OCI-LY1 (cell line): Measurements from ENCODE around the gene KIF16B.

Source experiments
- H2AFZ ChIP-seq: fragments of 200-600 bp; sonication (generic), shearing (Covaris generic); 2 replicates; pipeline ENCODE4 v1.6.0; 2014; ENCODE audit warnings: antibody characterized with exemption, mild to moderate bottlenecking, low read length
- H3F3A ChIP-seq: fragments of 200-600 bp; sonication (generic), shearing (Covaris generic); 2 replicates; pipeline ENCODE4 v1.6.0; 2014; ENCODE audit warnings: mild to moderate bottlenecking, antibody characterized with exemption, low read length, moderate library complexity; ENCODE audit not compliant: insufficient read depth
- H3K27ac ChIP-seq: fragments of 200-600 bp; sonication (generic); 2 replicates; pipeline ENCODE4 v1.5.1; 2014; ENCODE audit warnings: low read length, mixed run types, mild to moderate bottlenecking, low read depth; ENCODE audit not compliant: poor library complexity, severe bottlenecking
- H3K27me3 ChIP-seq: fragments of 200-600 bp; sonication (generic); 2 replicates; pipeline ENCODE4 v1.6.0; 2014; ENCODE audit warnings: antibody characterized with exemption, mild to moderate bottlenecking, low read length, moderate library complexity; ENCODE audit not compliant: insufficient read depth
- H3K36me3 ChIP-seq: fragments of 200-600 bp; sonication (generic); 2 replicates; pipeline ENCODE4 v1.6.1; 2014; ENCODE audit warnings: mild to moderate bottlenecking, antibody characterized with exemption, low read length, moderate library complexity, mixed read lengths; ENCODE audit not compliant: insufficient read depth
- H3K4me1 ChIP-seq: fragments of 200-600 bp; sonication (generic); 2 replicates; pipeline ENCODE4 v1.5.1; 2014; ENCODE audit warnings: mild to moderate bottlenecking, low read length, moderate library complexity; ENCODE audit not compliant: insufficient read depth, severe bottlenecking
- H3K4me2 ChIP-seq: fragments of 200-600 bp; sonication (generic), shearing (Covaris generic); 2 replicates; pipeline ENCODE4 v1.6.1; 2014; ENCODE audit warnings: low read length
- H3K4me3 ChIP-seq: fragments of 200-600 bp; sonication (generic); 2 replicates; pipeline ENCODE4 v1.5.1; 2014; ENCODE audit warnings: low read length, low read depth, mild to moderate bottlenecking, mixed read lengths; ENCODE audit not compliant: poor library complexity, severe bottlenecking
- H3K79me2 ChIP-seq: fragments of 200-600 bp; shearing (Covaris generic); 2 replicates; pipeline ENCODE4 v1.6.1; 2016; ENCODE audit warnings: mixed run types, low read length, mixed read lengths; ENCODE audit not compliant: insufficient read depth
- H3K9ac ChIP-seq: fragments of 200-600 bp; sonication (generic), shearing (Covaris generic); 2 replicates; pipeline ENCODE4 v1.6.1; 2014; ENCODE audit warnings: mild to moderate bottlenecking, low read length, mixed read lengths
- H3K9me2 ChIP-seq: fragments of 200-600 bp; sonication (generic), shearing (Covaris generic); 2 replicates; pipeline ENCODE4 v1.6.1; 2014; ENCODE audit warnings: low read depth, mild to moderate bottlenecking, low read length, mixed read lengths
- H3K9me3 ChIP-seq: fragments of 200-600 bp; shearing (Covaris generic); 2 replicates; pipeline ENCODE4 v1.6.1; 2014; ENCODE audit warnings: low read length, mixed read lengths
- H4K20me1 ChIP-seq: fragments of 200-600 bp; sonication (generic), shearing (Covaris generic); 2 replicates; pipeline ENCODE4 v1.6.0; 2016; ENCODE audit warnings: mild to moderate bottlenecking, low read length; ENCODE audit not compliant: insufficient read depth
- EZH2 ChIP-seq: fragments of 200-600 bp; sonication (generic), shearing (Covaris generic); IDR thresholded peaks from 2 replicates; pipeline ENCODE4 v1.8.0; 2017; ENCODE audit warnings: borderline replicate concordance, mixed run types, mild to moderate bottlenecking, antibody characterized with exemption, low read length, moderate library complexity, mixed read lengths
- TF ChIP-seq, protein P1 (sequence below): fragments of 200-600 bp; sonication (generic), shearing (Covaris generic); IDR thresholded peaks from 2 replicates; pipeline ENCODE4 v1.5.1; 2017; ENCODE audit warnings: mild to moderate bottlenecking, antibody characterized with exemption, low read length, moderate library complexity, mixed read lengths

The KIF16B gene

GRCh38 chr20:16485401-16485800 lies 87.8 kb downstream of the KIF16B start:
- H3K27ac ChIP-seq = no peak overlapping the region
- no peaks in the 10 kb centered on the region for H4K20me1 ChIP-seq
- H3K9ac ChIP-seq = no peak overlapping the region
- no peaks in the 10 kb centered on the region for H3K4me1 ChIP-seq
- TF ChIP-seq, protein P1, sequence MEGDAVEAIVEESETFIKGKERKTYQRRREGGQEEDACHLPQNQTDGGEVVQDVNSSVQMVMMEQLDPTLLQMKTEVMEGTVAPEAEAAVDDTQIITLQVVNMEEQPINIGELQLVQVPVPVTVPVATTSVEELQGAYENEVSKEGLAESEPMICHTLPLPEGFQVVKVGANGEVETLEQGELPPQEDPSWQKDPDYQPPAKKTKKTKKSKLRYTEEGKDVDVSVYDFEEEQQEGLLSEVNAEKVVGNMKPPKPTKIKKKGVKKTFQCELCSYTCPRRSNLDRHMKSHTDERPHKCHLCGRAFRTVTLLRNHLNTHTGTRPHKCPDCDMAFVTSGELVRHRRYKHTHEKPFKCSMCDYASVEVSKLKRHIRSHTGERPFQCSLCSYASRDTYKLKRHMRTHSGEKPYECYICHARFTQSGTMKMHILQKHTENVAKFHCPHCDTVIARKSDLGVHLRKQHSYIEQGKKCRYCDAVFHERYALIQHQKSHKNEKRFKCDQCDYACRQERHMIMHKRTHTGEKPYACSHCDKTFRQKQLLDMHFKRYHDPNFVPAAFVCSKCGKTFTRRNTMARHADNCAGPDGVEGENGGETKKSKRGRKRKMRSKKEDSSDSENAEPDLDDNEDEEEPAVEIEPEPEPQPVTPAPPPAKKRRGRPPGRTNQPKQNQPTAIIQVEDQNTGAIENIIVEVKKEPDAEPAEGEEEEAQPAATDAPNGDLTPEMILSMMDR = no peak
- TF ChIP-seq EZH2 = no peak
- no peaks in the 10 kb centered on the region for H3F3A ChIP-seq
- no peak overlapping the region for H3K4me2 ChIP-seq
- H3K4me3 ChIP-seq = no peak overlapping the region
- no peaks in the 10 kb centered on the region for H3K9me2 ChIP-seq
- H3K36me3 ChIP-seq = no peaks in the 10 kb centered on the region
- H3K9me3 ChIP-seq = no peaks in the 10 kb centered on the region
- no peaks in the 10 kb centered on the region for H3K27me3 ChIP-seq
- H2AFZ ChIP-seq = no peak overlapping the region
- H3K79me2 ChIP-seq = no peaks in the 10 kb centered on the region

- Histone ChIP-seq H3K27me3 (no peaks in the 10 kb centered on the region), H3K36me3 (no peaks in the 10 kb centered on the region), H3K9ac (no peak overlapping the region), H3K4me1 (peaks cover 5% of the 10 kb centered on the region), H3K9me2 (no peaks in the 10 kb centered on the region), H3K4me2 (no peak overlapping the region), H3K27ac (no peak overlapping the region), H2AFZ (no peak overlapping the region), H3F3A (no peaks in the 10 kb centered on the region), H4K20me1 (no peaks in the 10 kb centered on the region), H3K4me3 (no peak overlapping the region), H3K9me3 (no peaks in the 10 kb centered on the region), H3K79me2 (no peaks in the 10 kb centered on the region)
- TF ChIP-seq, protein P1 = no peak
- no peak for TF ChIP-seq EZH2
These were observed 90.2 kb downstream of the KIF16B start for GRCh38 chr20:16483024-16483423.

DNA sequence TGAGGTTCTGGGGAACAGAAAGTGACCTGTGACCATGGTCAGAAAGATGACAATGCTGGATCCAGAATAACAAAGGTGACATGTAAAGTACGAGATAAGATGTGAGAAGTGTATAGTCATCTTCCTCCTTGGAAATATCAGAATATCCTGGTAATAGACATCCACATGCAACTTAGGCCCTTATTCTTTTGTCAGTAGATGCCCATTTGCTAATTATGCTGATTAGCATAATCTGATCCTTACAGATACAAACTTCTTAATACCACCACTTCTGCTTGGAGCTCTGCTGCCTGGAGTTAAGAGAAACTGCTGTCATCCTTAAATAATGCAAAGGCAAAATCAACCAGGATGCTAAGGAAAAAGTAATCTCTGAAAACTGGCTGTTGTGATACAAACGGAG lies 91.3 kb downstream of the KIF16B start:
- no peaks in the 10 kb centered on the region for H3K27me3 ChIP-seq
- no peaks in the 10 kb centered on the region for H3K36me3 ChIP-seq
- H3K4me2 ChIP-seq = no peak overlapping the region
- H3K79me2 ChIP-seq = no peaks in the 10 kb centered on the region
- peaks cover 15% of the 10 kb centered on the region for H3K4me1 ChIP-seq
- H3K9me2 ChIP-seq = no peaks in the 10 kb centered on the region
- H2AFZ ChIP-seq = no peak overlapping the region
- no peaks in the 10 kb centered on the region for H3K9me3 ChIP-seq
- no peak overlapping the region for H3K4me3 ChIP-seq
- no peak overlapping the region for H3K27ac ChIP-seq
- H4K20me1 ChIP-seq = no peaks in the 10 kb centered on the region
- no peak overlapping the region for H3K9ac ChIP-seq
- H3F3A ChIP-seq = no peaks in the 10 kb centered on the region
- TF ChIP-seq, protein P1 = no peak
- no peak for TF ChIP-seq EZH2
